SK-N-SH (cell line): ENCODE results near the gene RAB7A.

ENCODE experiments used
- CHD2 ChIP-seq: fragments of 150-350 bp; IDR thresholded peaks from 2 replicates; pipeline ENCODE4 v1.6.1; 2018; ENCODE audit warnings: low read length; ENCODE audit not compliant: partially characterized antibody
- CTCF ChIP-seq: fragments of 200-600 bp; sonication (generic); IDR thresholded peaks from 2 replicates; pipeline ENCODE4 v1.6.1; 2017; ENCODE audit warnings: antibody characterized with exemption, mild to moderate bottlenecking, moderate library complexity
- RAD21 ChIP-seq: IDR thresholded peaks from 2 replicates; pipeline ENCODE4 v1.6.1; 2012; ENCODE audit warnings: mild to moderate bottlenecking, low read length

GRCh38 chr3:128707928-128708494, 18.0 kb upstream of the RAB7A start:
- TF ChIP-seq CHD2 (no peak), CTCF (no peak), RAD21 (no peak)
